Mucosa of stomach (tissue), 1 donor: ENCODE results near the gene KDM2B.

Source experiments
- H3K27me3 ChIP-seq: one replicate; pipeline ENCODE4 v1.7.0; 2013; ENCODE audit warnings: mild to moderate bottlenecking, low read length; ENCODE audit not compliant: control insufficient read depth, insufficient read depth
- H3K36me3 ChIP-seq: one replicate; pipeline ENCODE4 v1.7.0; 2013; ENCODE audit warnings: low read length; ENCODE audit not compliant: control insufficient read depth, insufficient read depth
- H3K4me1 ChIP-seq: one replicate; pipeline ENCODE4 v1.7.0; 2013; ENCODE audit warnings: mild to moderate bottlenecking, low read length; ENCODE audit not compliant: control insufficient read depth, insufficient read depth
- H3K4me3 ChIP-seq: one replicate; pipeline ENCODE4 v1.7.0; 2013; ENCODE audit warnings: low read length
- H3K9ac ChIP-seq: one replicate; pipeline ENCODE4 v1.7.0; 2013; ENCODE audit warnings: mild to moderate bottlenecking, low read length, moderate library complexity
- H3K9me3 ChIP-seq: one replicate; pipeline ENCODE4 v1.7.0; 2013; ENCODE audit warnings: mild to moderate bottlenecking, low read length, moderate library complexity; ENCODE audit not compliant: control insufficient read depth
- donor health status: Pancreatic carcinoma.

Gene KDM2B

GRCh38 chr12:121514184-121514742 lies 66.6 kb downstream of the KDM2B start:
- no peaks in the 10 kb centered on the region for H3K27me3 ChIP-seq
- H3K9me3 ChIP-seq: no peaks in the 10 kb centered on the region
- H3K36me3 ChIP-seq: no peaks in the 10 kb centered on the region
- H3K4me1 ChIP-seq: peaks cover 4% of the 10 kb centered on the region
- H3K9ac ChIP-seq: no peak overlapping the region
- H3K4me3 ChIP-seq: no peak overlapping the region

GRCh38 chr12:121513464-121514183 lies 67.2 kb downstream of the KDM2B start:
- Histone ChIP-seq H3K9ac (no peak overlapping the region), H3K27me3 (no peaks in the 10 kb centered on the region), H3K36me3 (no peaks in the 10 kb centered on the region), H3K4me3 (no peak overlapping the region), H3K4me1 (peaks cover 4% of the 10 kb centered on the region), H3K9me3 (no peaks in the 10 kb centered on the region)

- peaks cover 4% of the 10 kb centered on the region for H3K4me1 ChIP-seq
- no peaks in the 10 kb centered on the region for H3K9me3 ChIP-seq
- H3K36me3 ChIP-seq: no peaks in the 10 kb centered on the region
- no peak overlapping the region for H3K9ac ChIP-seq
- no peak overlapping the region for H3K4me3 ChIP-seq
- no peaks in the 10 kb centered on the region for H3K27me3 ChIP-seq
Observed at GRCh38 chr12:121512561-121512960, 68.3 kb downstream of the KDM2B start.

GRCh38 chr12:121511916-121512315 lies 68.9 kb downstream of the KDM2B start:
- no peaks in the 10 kb centered on the region for H3K9me3 ChIP-seq

GRCh38 chr12:121509339-121509738 lies 71.5 kb downstream of the KDM2B start:
- peaks cover 3% of the 10 kb centered on the region for H3K4me1 ChIP-seq
- H3K9me3 ChIP-seq: no peaks in the 10 kb centered on the region
- no peaks in the 10 kb centered on the region for H3K27me3 ChIP-seq
- H3K9ac ChIP-seq: no peak overlapping the region
- no peak overlapping the region for H3K4me3 ChIP-seq
- no peaks in the 10 kb centered on the region for H3K36me3 ChIP-seq

More at GRCh38 chr12:121511916-121512315, 68.9 kb downstream of the KDM2B start:
- no peak overlapping the region for H3K4me3 ChIP-seq
- H3K27me3 ChIP-seq: no peaks in the 10 kb centered on the region
- no peak overlapping the region for H3K9ac ChIP-seq
- peaks cover 4% of the 10 kb centered on the region for H3K4me1 ChIP-seq
- no peaks in the 10 kb centered on the region for H3K36me3 ChIP-seq

- H3K36me3 ChIP-seq: no peaks in the 10 kb centered on the region
- no peaks in the 10 kb centered on the region for H3K4me1 ChIP-seq
- H3K4me3 ChIP-seq: no peak overlapping the region
- no peaks in the 10 kb centered on the region for H3K9me3 ChIP-seq
- no peaks in the 10 kb centered on the region for H3K27me3 ChIP-seq
- no peak overlapping the region for H3K9ac ChIP-seq
Observed at GRCh38 chr12:121508533-121508932, 72.3 kb downstream of the KDM2B start.

GRCh38 chr12:121507984-121508383 lies 72.8 kb downstream of the KDM2B start:
- no peaks in the 10 kb centered on the region for H3K9me3 ChIP-seq
- H3K36me3 ChIP-seq: no peaks in the 10 kb centered on the region
- H3K4me3 ChIP-seq: no peak overlapping the region
- H3K4me1 ChIP-seq: no peaks in the 10 kb centered on the region
- H3K9ac ChIP-seq: no peak overlapping the region
- H3K27me3 ChIP-seq: no peaks in the 10 kb centered on the region

- Histone ChIP-seq H3K9ac (no peak overlapping the region), H3K4me3 (no peak overlapping the region), H3K9me3 (no peaks in the 10 kb centered on the region), H3K36me3 (no peaks in the 10 kb centered on the region), H3K4me1 (no peaks in the 10 kb centered on the region), H3K27me3 (no peaks in the 10 kb centered on the region)
Observed at GRCh38 chr12:121507245-121507644, 73.6 kb downstream of the KDM2B start.

- Histone ChIP-seq H3K9ac (no peak overlapping the region), H3K4me3 (no peak overlapping the region), H3K4me1 (no peaks in the 10 kb centered on the region), H3K9me3 (no peaks in the 10 kb centered on the region), H3K36me3 (no peaks in the 10 kb centered on the region), H3K27me3 (no peaks in the 10 kb centered on the region)
Observed at GRCh38 chr12:121505513-121505912, 75.3 kb downstream of the KDM2B start.

- Histone ChIP-seq H3K4me3 (no peak overlapping the region), H3K36me3 (no peaks in the 10 kb centered on the region), H3K9me3 (no peaks in the 10 kb centered on the region), H3K4me1 (no peaks in the 10 kb centered on the region), H3K27me3 (no peaks in the 10 kb centered on the region), H3K9ac (no peak overlapping the region)
Observed at GRCh38 chr12:121504505-121504904, 76.3 kb downstream of the KDM2B start.

GRCh38 chr12:121503395-121503794 lies 77.4 kb downstream of the KDM2B start:
- H3K9ac ChIP-seq: no peak overlapping the region
- H3K4me3 ChIP-seq: no peak overlapping the region
- no peaks in the 10 kb centered on the region for H3K9me3 ChIP-seq
- no peaks in the 10 kb centered on the region for H3K27me3 ChIP-seq
- H3K4me1 ChIP-seq: no peaks in the 10 kb centered on the region
- H3K36me3 ChIP-seq: no peaks in the 10 kb centered on the region

- H3K27me3 ChIP-seq: no peaks in the 10 kb centered on the region
- H3K36me3 ChIP-seq: no peaks in the 10 kb centered on the region
- H3K4me3 ChIP-seq: no peak overlapping the region
- no peaks in the 10 kb centered on the region for H3K4me1 ChIP-seq
- no peak overlapping the region for H3K9ac ChIP-seq
- no peaks in the 10 kb centered on the region for H3K9me3 ChIP-seq
Observed at GRCh38 chr12:121501946-121502345, 78.9 kb downstream of the KDM2B start.
